Measurements from ENCODE around the gene SPIN1.

GRCh38 chr9:88458716-88459465 is 70.6 kb downstream of the SPIN1 start:
- TF ChIP-seq REST (IDR thresholded peaks at IDR 0.05; ENCODE audit: unreplicated experiment) (no peak), CTCF (conservative IDR thresholded peaks at IDR 0.05; ENCODE audit: low read depth in 2 of 2) (no peak), EZH2 (IDR thresholded peaks at IDR 0.05; ENCODE audit: low read depth, unreplicated experiment) (no peak), EZH2phosphoT487 (IDR thresholded peaks at IDR 0.05; ENCODE audit: unreplicated experiment) (no peak), POLR2AphosphoS5 (IDR thresholded peaks at IDR 0.05; ENCODE audit: low read depth) (no peak), CREB1 (CRISPR knock-in tag; IDR thresholded peaks at IDR 0.05; ENCODE audit: low read depth) (no peak), ZNF114 (CRISPR knock-in tag; IDR thresholded peaks at IDR 0.05) (no peak), ETS1 (IDR thresholded peaks at IDR 0.05) (no peak), STAT1 (IDR thresholded peaks at IDR 0.05; ENCODE audit: unreplicated experiment) (no peak), NANOG (IDR thresholded peaks at IDR 0.05; ENCODE audit: borderline replicate concordance) (no peak), JUNB (IDR thresholded peaks at IDR 0.05; ENCODE audit: unreplicated experiment) (no peak)
